DOHH2 (cell line): Measurements from ENCODE around the gene DLG1.

ENCODE experiments used
- H3F3A ChIP-seq: fragments of 200-600 bp; sonication (generic), shearing (Covaris generic); 2 replicates; pipeline ENCODE4 v1.6.0; 2016; ENCODE audit warnings: antibody characterized with exemption, mild to moderate bottlenecking; ENCODE audit not compliant: control insufficient read depth, insufficient read depth
- H3K27ac ChIP-seq: fragments of 200-600 bp; sonication (generic); 2 replicates; pipeline ENCODE4 v1.5.1; 2014; ENCODE audit warnings: low read depth, mild to moderate bottlenecking, low read length, moderate library complexity
- H3K27me3 ChIP-seq: fragments of 200-600 bp; sonication (generic); 2 replicates; pipeline ENCODE4 v1.6.1; 2014; ENCODE audit warnings: mild to moderate bottlenecking, low read length, mixed read lengths; ENCODE audit not compliant: control insufficient read depth
- H3K36me3 ChIP-seq: fragments of 200-600 bp; sonication (generic); 2 replicates; pipeline ENCODE4 v1.6.1; 2014; ENCODE audit warnings: mild to moderate bottlenecking, low read length, moderate library complexity, mixed read lengths; ENCODE audit not compliant: control insufficient read depth
- H3K4me1 ChIP-seq: fragments of 200-600 bp; sonication (generic); 2 replicates; pipeline ENCODE4 v1.6.1; 2014; ENCODE audit warnings: mild to moderate bottlenecking, low read length, mixed read lengths; ENCODE audit not compliant: control insufficient read depth
- H3K4me2 ChIP-seq: fragments of 200-600 bp; sonication (generic); 2 replicates; pipeline ENCODE4 v1.6.0; 2014; ENCODE audit warnings: mild to moderate bottlenecking, low read length, moderate library complexity
- H3K4me3 ChIP-seq: fragments of 200-600 bp; sonication (generic); 2 replicates; pipeline ENCODE4 v1.5.1; 2014; ENCODE audit warnings: mild to moderate bottlenecking, low read length, mixed read lengths
- H3K79me2 ChIP-seq: fragments of 200-600 bp; sonication (generic); 2 replicates; pipeline ENCODE4 v1.6.1; 2014; ENCODE audit warnings: mild to moderate bottlenecking, low read length, mixed read lengths; ENCODE audit not compliant: control insufficient read depth
- H3K9me2 ChIP-seq: fragments of 200-600 bp; sonication (generic); replicated peaks from 2 replicates; pipeline ENCODE4 v1.6.1; 2014; ENCODE audit warnings: mild to moderate bottlenecking, low read length, mixed read lengths; ENCODE audit not compliant: control insufficient read depth
- H3K9me3 ChIP-seq: fragments of 200-600 bp; sonication (generic); 2 replicates; pipeline ENCODE4 v1.6.1; 2014; ENCODE audit warnings: antibody characterized with exemption, low read length, mixed read lengths; ENCODE audit not compliant: control insufficient read depth, insufficient read depth
- H4K20me1 ChIP-seq: fragments of 200-600 bp; sonication (generic); 2 replicates; pipeline ENCODE4 v1.6.0; 2014; ENCODE audit warnings: low read depth, mild to moderate bottlenecking, antibody characterized with exemption, low read length, moderate library complexity; ENCODE audit not compliant: control insufficient read depth, insufficient read depth
- EZH2phosphoT487 ChIP-seq: fragments of 200-600 bp; sonication (generic); IDR thresholded peaks from 2 replicates; pipeline ENCODE4 v1.6.1; 2017; ENCODE audit warnings: borderline replicate concordance, mild to moderate bottlenecking, antibody characterized with exemption, low read length, moderate library complexity, mixed read lengths
- TF ChIP-seq, protein P1 (sequence below): fragments of 200-600 bp; sonication (generic); IDR thresholded peaks from one replicate; pipeline ENCODE4 v1.5.1; 2014; ENCODE audit warnings: antibody characterized with exemption, mild to moderate bottlenecking, low read depth, low read length; ENCODE audit not compliant: poor library complexity, severe bottlenecking

Gene DLG1

DNA sequence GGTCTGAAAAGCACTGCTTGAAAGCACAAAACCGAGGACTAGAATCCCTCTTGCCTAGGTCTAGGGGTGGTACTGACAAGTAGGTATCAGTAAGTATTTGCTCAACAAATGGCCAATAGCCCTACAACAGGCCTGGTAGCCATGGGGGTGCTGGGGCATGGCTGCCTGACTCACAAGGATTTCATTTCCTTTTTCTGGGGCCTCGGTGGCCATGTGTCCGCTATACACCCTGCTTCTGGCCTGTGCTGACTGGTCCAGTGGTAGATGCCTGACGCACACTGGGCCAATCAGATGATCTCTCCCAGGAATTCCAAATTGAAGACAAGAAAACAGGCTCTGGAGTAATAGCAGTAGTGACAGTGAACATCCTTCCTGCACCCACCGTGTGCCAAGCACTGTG is 298.2 kb downstream of the DLG1 start:
- Histone ChIP-seq H3K36me3 (no peaks in the 10 kb centered on the region), H3K27ac (no peak overlapping the region), H3K9me2 (no peaks in the 10 kb centered on the region), H3K4me3 (no peak overlapping the region), H3K79me2 (no peaks in the 10 kb centered on the region), H3K9me3 (no peaks in the 10 kb centered on the region), H3K4me1 (peaks cover 23% of the 10 kb centered on the region), H4K20me1 (no peaks in the 10 kb centered on the region), H3K4me2 (no peak overlapping the region), H3K27me3 (no peaks in the 10 kb centered on the region), H3F3A (peaks cover 4% of the 10 kb centered on the region)
- TF ChIP-seq, protein P1, sequence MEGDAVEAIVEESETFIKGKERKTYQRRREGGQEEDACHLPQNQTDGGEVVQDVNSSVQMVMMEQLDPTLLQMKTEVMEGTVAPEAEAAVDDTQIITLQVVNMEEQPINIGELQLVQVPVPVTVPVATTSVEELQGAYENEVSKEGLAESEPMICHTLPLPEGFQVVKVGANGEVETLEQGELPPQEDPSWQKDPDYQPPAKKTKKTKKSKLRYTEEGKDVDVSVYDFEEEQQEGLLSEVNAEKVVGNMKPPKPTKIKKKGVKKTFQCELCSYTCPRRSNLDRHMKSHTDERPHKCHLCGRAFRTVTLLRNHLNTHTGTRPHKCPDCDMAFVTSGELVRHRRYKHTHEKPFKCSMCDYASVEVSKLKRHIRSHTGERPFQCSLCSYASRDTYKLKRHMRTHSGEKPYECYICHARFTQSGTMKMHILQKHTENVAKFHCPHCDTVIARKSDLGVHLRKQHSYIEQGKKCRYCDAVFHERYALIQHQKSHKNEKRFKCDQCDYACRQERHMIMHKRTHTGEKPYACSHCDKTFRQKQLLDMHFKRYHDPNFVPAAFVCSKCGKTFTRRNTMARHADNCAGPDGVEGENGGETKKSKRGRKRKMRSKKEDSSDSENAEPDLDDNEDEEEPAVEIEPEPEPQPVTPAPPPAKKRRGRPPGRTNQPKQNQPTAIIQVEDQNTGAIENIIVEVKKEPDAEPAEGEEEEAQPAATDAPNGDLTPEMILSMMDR: no peak
- no peak for TF ChIP-seq EZH2phosphoT487

DNA sequence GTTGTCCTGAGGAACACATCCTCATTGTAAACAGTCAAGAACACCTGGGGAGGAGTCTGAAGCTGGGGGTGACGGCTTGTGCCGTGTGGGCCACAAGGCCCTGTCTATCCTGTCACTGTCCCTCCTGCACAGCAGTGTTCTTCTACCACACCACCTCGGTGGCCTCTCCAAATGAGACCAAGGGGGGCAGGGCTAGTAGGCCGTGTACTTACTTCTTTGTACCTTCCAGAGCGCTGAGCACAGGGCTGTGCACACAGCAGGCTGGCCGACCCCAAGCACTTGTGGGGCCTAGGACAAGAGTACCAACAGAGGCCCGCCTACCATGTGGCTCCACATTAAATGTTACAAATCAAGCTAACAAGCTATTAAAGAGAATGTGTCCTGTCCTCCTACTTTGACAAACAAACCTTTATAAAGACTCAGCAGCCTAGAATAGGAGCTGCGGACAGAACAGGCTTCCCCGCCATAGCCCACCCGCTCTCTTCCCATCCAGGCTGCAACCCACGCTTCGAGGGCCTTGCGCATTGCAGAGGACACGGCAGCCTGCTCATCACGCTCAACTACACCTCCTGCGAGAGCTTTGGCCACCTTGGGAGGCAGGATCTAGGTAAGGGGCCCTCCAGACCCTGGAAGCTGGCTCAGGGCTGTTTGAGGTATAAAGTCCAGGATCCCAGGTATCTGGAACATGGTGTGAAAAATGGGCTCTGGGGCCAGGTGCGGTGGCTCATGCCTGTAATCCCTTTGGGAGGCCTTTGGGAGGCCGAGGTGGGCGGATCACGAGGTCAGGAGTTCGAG is 299.2 kb downstream of the DLG1 start:
- Histone ChIP-seq H3K27ac (no peak overlapping the region), H3F3A (no peaks in the 10 kb centered on the region; the same call in 1 of the 2 replicates), H3K79me2 (no peaks in the 10 kb centered on the region), H3K9me3 (no peaks in the 10 kb centered on the region), H3K9me2 (no peaks in the 10 kb centered on the region), H3K27me3 (no peaks in the 10 kb centered on the region), H3K4me2 (no peak overlapping the region), H3K4me1 (peaks cover 17% of the 10 kb centered on the region), H3K4me3 (no peak overlapping the region), H4K20me1 (no peaks in the 10 kb centered on the region), H3K36me3 (no peaks in the 10 kb centered on the region)
- no peak for TF ChIP-seq EZH2phosphoT487
- TF ChIP-seq, protein P1: no peak

DNA sequence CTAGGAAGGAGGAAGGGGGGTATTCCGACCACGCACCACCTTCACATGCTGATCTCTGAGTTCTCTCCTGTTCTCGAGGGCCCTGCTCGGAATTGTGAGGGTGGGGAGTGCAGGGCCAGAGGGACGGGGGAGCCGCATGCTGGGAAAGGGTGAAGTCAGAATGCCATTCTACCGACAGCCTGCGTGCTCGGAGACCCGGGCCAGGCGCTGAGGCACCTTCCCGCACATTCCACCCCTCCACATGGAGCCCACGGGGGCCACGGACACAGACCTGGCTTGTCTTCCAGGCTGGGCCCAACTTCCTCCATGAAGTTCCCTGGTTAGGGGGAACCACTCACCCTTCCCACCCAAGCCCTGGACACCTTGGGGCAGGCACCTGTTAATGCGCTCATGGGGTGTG is 301.1 kb downstream of the DLG1 start:
- no peaks in the 10 kb centered on the region for H3F3A ChIP-seq
- H3K9me3 ChIP-seq: no peaks in the 10 kb centered on the region
- no peak overlapping the region for H3K4me3 ChIP-seq
- no peaks in the 10 kb centered on the region for H3K79me2 ChIP-seq
- no peaks in the 10 kb centered on the region for H4K20me1 ChIP-seq
- no peak overlapping the region for H3K4me2 ChIP-seq
- H3K9me2 ChIP-seq: no peaks in the 10 kb centered on the region
- H3K27ac ChIP-seq: no peak overlapping the region
- H3K4me1 ChIP-seq: peaks cover 6% of the 10 kb centered on the region
- no peaks in the 10 kb centered on the region for H3K36me3 ChIP-seq
- no peak for TF ChIP-seq EZH2phosphoT487
- TF ChIP-seq, protein P1: no peak
- no peaks in the 10 kb centered on the region for H3K27me3 ChIP-seq
